HL-60 (cell line): ENCODE results near the gene MMP2.

Source experiments
- DNase-seq, 2 experiments: peaks; one replicate each; pipeline ENCODE4 v3.0.0-alpha.2; 2010 to 2020; ENCODE audit warnings: low read depth in 1 of 2, low spot score in 1 of 2
- H3K27ac ChIP-seq: fragments of 250-450 bp; sonication (Bioruptor Pico); replicated peaks from 2 replicates; pipeline ENCODE4 v1.5.1; 2020; ENCODE audit warnings: mild to moderate bottlenecking, moderate library complexity
- H3K27me3 ChIP-seq: fragments of 250-450 bp; sonication (Bioruptor Pico); 2 replicates; pipeline ENCODE4 v1.5.1; 2021; ENCODE audit warnings: mild to moderate bottlenecking, moderate library complexity; ENCODE audit not compliant: insufficient read depth, poor library complexity, severe bottlenecking
- H3K4me3 ChIP-seq: replicated peaks from 2 replicates; pipeline ENCODE4 v1.5.1; 2011; ENCODE audit warnings: mild to moderate bottlenecking, control low read depth, low read length; ENCODE audit not compliant: insufficient read depth
- CTCF ChIP-seq: IDR thresholded peaks from one replicate; pipeline ENCODE4 v1.5.1; 2011; ENCODE audit warnings: low read length, control low read depth, inconsistent platforms; ENCODE audit not compliant: insufficient read depth
- GABPA ChIP-seq: IDR thresholded peaks from 2 replicates; pipeline ENCODE4 v1.6.1; 2012; ENCODE audit warnings: low read depth
- POLR2AphosphoS5 ChIP-seq: IDR thresholded peaks from 2 replicates; pipeline ENCODE4 v1.6.1; 2012; ENCODE audit warnings: low read depth
- REST ChIP-seq: IDR thresholded peaks from 2 replicates; pipeline ENCODE4 v1.6.1; 2012; ENCODE audit warnings: low read depth; ENCODE audit not compliant: insufficient replicate concordance
- SPI1 ChIP-seq: IDR thresholded peaks from 2 replicates; pipeline ENCODE4 v1.6.1; 2012; ENCODE audit warnings: low read depth, mild to moderate bottlenecking, borderline replicate concordance

The MMP2 gene

GRCh38 chr16:55495616-55496289 lies 16.8 kb downstream of the MMP2 start:
- no peak for DNase-seq
- no peak for TF ChIP-seq REST
- TF ChIP-seq POLR2AphosphoS5: no peak
- no peak for TF ChIP-seq CTCF
- TF ChIP-seq SPI1: no peak
- no peak overlapping the region for H3K4me3 ChIP-seq
- H3K27ac ChIP-seq: no peak overlapping the region
- no peaks in the 10 kb centered on the region for H3K27me3 ChIP-seq

- DNase-seq: no peak
- Histone ChIP-seq H3K27ac (no peak overlapping the region), H3K27me3 (no peaks in the 10 kb centered on the region), H3K4me3 (no peak overlapping the region)
- TF ChIP-seq CTCF (no peak), REST (no peak), GABPA (no peak), POLR2AphosphoS5 (no peak), SPI1 (no peak)
Observed at GRCh38 chr16:55496509-55497145, 17.6 kb downstream of the MMP2 start.

GRCh38 chr16:55497558-55497957 lies 18.6 kb downstream of the MMP2 start:
- no peak for TF ChIP-seq GABPA
- H3K27ac ChIP-seq: no peak overlapping the region

GRCh38 chr16:55498101-55498500 lies 19.1 kb downstream of the MMP2 start:
- TF ChIP-seq GABPA: no peak
- no peak for TF ChIP-seq CTCF
- no peak for TF ChIP-seq SPI1
- no peak for TF ChIP-seq REST
- no peaks in the 10 kb centered on the region for H3K27me3 ChIP-seq
- no peak overlapping the region for H3K4me3 ChIP-seq
- H3K27ac ChIP-seq: no peak overlapping the region
- no peak for DNase-seq

More at GRCh38 chr16:55497558-55497957, 18.6 kb downstream of the MMP2 start:
- no peak for DNase-seq
- no peak overlapping the region for H3K4me3 ChIP-seq
- H3K27me3 ChIP-seq: no peaks in the 10 kb centered on the region
